Neural progenitor cell (in vitro differentiated cells): ENCODE results near the gene DENND5B.

Source experiments
- CTCF ChIP-seq: fragments of 200-600 bp; sonication (generic); IDR thresholded peaks from 2 replicates; pipeline ENCODE4 v1.5.1; 2017; ENCODE audit warnings: antibody characterized with exemption, mild to moderate bottlenecking
- EZH2phosphoT487 ChIP-seq: fragments of 200-600 bp; sonication (generic); IDR thresholded peaks from 2 replicates; pipeline ENCODE4 v1.6.1; 2017; ENCODE audit warnings: antibody characterized with exemption

- TF ChIP-seq CTCF, result no peak
- TF ChIP-seq EZH2phosphoT487, result no peak
These were observed 113.2 kb downstream of the DENND5B start for GRCh38 chr12:31477687-31478086.
